Erythroblast (primary cell): ENCODE measurements around the gene LYPD3.

ENCODE experiments used
- GATA1 ChIP-seq: IDR thresholded peaks from 2 replicates; pipeline ENCODE4 v1.6.1; 2011; ENCODE audit warnings: low read depth, mild to moderate bottlenecking, control low read depth, low read length, moderate library complexity
- POLR2A ChIP-seq: IDR thresholded peaks from 2 replicates; pipeline ENCODE4 v1.6.1; 2011; ENCODE audit warnings: mild to moderate bottlenecking, low read length

- no peak for TF ChIP-seq POLR2A
- TF ChIP-seq GATA1 = no peak
Observed at GRCh38 chr19:43468354-43469159, 3.1 kb upstream of the LYPD3 start.
